Pancreas (tissue), 10 donors: ENCODE results near the gene CTNNA3. TPM values are rescaled to one million over a fixed set of nuclear protein-coding genes. Genes with fewer than 3 reads are reported as not detected.
A peak's percentile ranks its signal among the peaks of the same experiment; 100 is the strongest.

Experiments used
- ATAC-seq, 4 donors: fragments of 200-7000 bp; cut with Tn5 transposase; one replicate each; pipeline versions ENCODE4 v1.8.0 to v1.9.1; 2020; ENCODE audit warnings: mild to moderate bottlenecking in 4 of 4, moderate library complexity in 4 of 4
- DNase-seq, 6 donors: peaks; one replicate each; pipeline ENCODE4 v3.0.0-alpha.2; 2020
- FAIRE-seq: peaks from 2 replicates; lab custom pipeline; 2012; peaks lifted over from hg19 to GRCh38; lab: Jason Lieb, UNC
- H3K27ac ChIP-seq, 4 donors: fragments of 200-600 bp; sonication (generic); 1 replicate in 3 of 4; 2 replicates in 1 of 4; pipeline versions ENCODE4 v1.5.0 to v1.8.0; 2020
- H3K27me3 ChIP-seq, 4 donors: fragments of 200-600 bp; one replicate each; pipeline ENCODE4 v1.8.0; 2021
- H3K36me3 ChIP-seq, 3 donors: fragments of 200-600 bp; sonication (generic) in 1 of 3; one replicate each; pipeline versions ENCODE4 v1.5.0 to v1.8.0; 2020 to 2021
- H3K4me1 ChIP-seq, 3 donors: fragments of 200-600 bp; one replicate each; pipeline ENCODE4 v1.8.0; 2021
- H3K4me3 ChIP-seq, 4 donors: fragments of 200-600 bp; sonication (generic) in 2 of 4; one replicate each; pipeline versions ENCODE4 v1.5.0 to v1.8.0; 2020 to 2021
- H3K9me3 ChIP-seq, 4 donors: fragments of 200-600 bp; one replicate each; pipeline ENCODE4 v1.8.0; 2021
- CTCF ChIP-seq, 4 donors: fragments of 200-600 bp; sonication (generic) in 3 of 4; IDR thresholded peaks; one replicate each; pipeline versions ENCODE4 v1.5.0 to v1.8.0; 2021; ENCODE audit warnings: antibody characterized with exemption in 4 of 4
- WGBS, 2 donors: extraction: QIAGEN DNeasy Blood & Tissue Kit; methylation state at CpG; one replicate each; pipeline ENCODE4 v1.1.7; 2013; 5-methylcytosine and 5-hydroxymethylcytosine counted together
- intact Hi-C, 3 donors: fragments of 100-400 bp; cut with DNase I; formaldehyde crosslinking; loops; one replicate each; pipeline versions ENCODE4 v1.11.1 to v1.14.2; 2022
- polyA plus RNA-seq, 2 donors: library from polyadenylated mRNA; stranded (reverse); fragments of 200-250 nt; gene quantifications; one replicate each; pipeline ENCODE4 v1.2.3, GENCODE V29; 2013
- total RNA-seq, 6 donors: library from RNA; stranded (reverse); fragmentation: NEBNext Ultra II Directional in 4 of 6; extraction: Animal tissue kit (Norgen Biotek cat#: 25700) in 4 of 6; gene quantifications; one replicate each; pipeline versions ENCODE4 v1.2.1 to v1.2.4, GENCODE V29; 2021 to 2023
- donor health status: healthy with polysubstance abuse.
- donor health status: DM: no; HTN: no; CAD: no; lungs with moderate emphysema.
- donor health status: DM: no; HTN: no; CAD: no.
- donor health status: control.
- donor health status: control.
- donor health status: Bipolar disorder and iron deficiency.
- donor health status: DM: yes; HTN: yes; CAD: no.
- donor health status: DM: no; HTN: no; CAD: no.
- donor health status: DM: no; HTN: no; CAD: no.
- donor health status: DM: yes; HTN: yes; CAD: no.

The CTNNA3 gene
- total and polyA plus RNA-seq, 8 donors = 0.02 to 0.83 (median 0.21) TPM

GRCh38 chr10:67527351-67527750 is 168.6 kb downstream of the CTNNA3 start:
- Histone ChIP-seq H3K9me3 (no peaks in the 10 kb centered on the region), H3K27me3 (no peaks in the 10 kb centered on the region), H3K36me3 (no peaks in the 10 kb centered on the region), H3K4me3 (no peak overlapping the region), H3K27ac (no peak overlapping the region), H3K4me1 (no peaks in the 10 kb centered on the region)
- intact Hi-C loops = no loop called here
- FAIRE-seq = no peak
- no peak for DNase-seq
- no peak for ATAC-seq
- TF ChIP-seq CTCF (IDR thresholded peaks at IDR 0.05) = no peak

GRCh38 chr10:67521546-67521945 is 174.4 kb downstream of the CTNNA3 start:
- Histone ChIP-seq H3K4me3 (no peak overlapping the region), H3K27ac (no peak overlapping the region), H3K9me3 (no peaks in the 10 kb centered on the region), H3K36me3 (no peaks in the 10 kb centered on the region), H3K27me3 (no peaks in the 10 kb centered on the region), H3K4me1 (no peaks in the 10 kb centered on the region)
- ATAC-seq (no peak), FAIRE-seq (no peak), DNase-seq (no peak)
- intact Hi-C loops = no loop called here
- WGBS, 2 donors = 32 to 46% methylated on average over 2 of the region's 2 CpGs
- no peak for TF ChIP-seq CTCF (IDR thresholded peaks at IDR 0.05)

GRCh38 chr10:67520924-67521520 is 175.0 kb downstream of the CTNNA3 start:
- peak; percentile 74 to 93 (median 92) for ATAC-seq
- no peaks in the 10 kb centered on the region for H3K36me3 ChIP-seq
- intact Hi-C loops = no loop called here
- H3K9me3 ChIP-seq = no peaks in the 10 kb centered on the region
- no peaks in the 10 kb centered on the region for H3K27me3 ChIP-seq
- H3K27ac ChIP-seq = no peak overlapping the region
- peak; percentile 82 for FAIRE-seq
- H3K4me3 ChIP-seq = no peak overlapping the region
- TF ChIP-seq CTCF (IDR thresholded peaks at IDR 0.05) = peak; percentile 13 to 64 (median 55)
- no peaks in the 10 kb centered on the region for H3K4me1 ChIP-seq
- DNase-seq = peak in 2 of 6 donors; percentile 20 to 53
- WGBS, 2 donors = 2 to 3% methylated on average over 5 of the region's 5 CpGs

GRCh38 chr10:67519434-67519833 is 176.6 kb downstream of the CTNNA3 start:
- TF ChIP-seq CTCF (IDR thresholded peaks at IDR 0.05) = no peak
- H3K4me3 ChIP-seq = no peak overlapping the region
- H3K9me3 ChIP-seq = no peaks in the 10 kb centered on the region
- intact Hi-C loops = no loop called here
- ATAC-seq (no peak), DNase-seq (no peak), FAIRE-seq (no peak)
- no peaks in the 10 kb centered on the region for H3K27me3 ChIP-seq
- WGBS, 2 donors = 88 to 89% methylated on average over 2 of the region's 2 CpGs
- no peaks in the 10 kb centered on the region for H3K36me3 ChIP-seq
- no peaks in the 10 kb centered on the region for H3K4me1 ChIP-seq
- no peak overlapping the region for H3K27ac ChIP-seq

GRCh38 chr10:67518756-67519155 is 177.2 kb downstream of the CTNNA3 start:
- Histone ChIP-seq H3K36me3 (no peaks in the 10 kb centered on the region), H3K4me1 (no peaks in the 10 kb centered on the region), H3K9me3 (no peaks in the 10 kb centered on the region), H3K27ac (no peak overlapping the region), H3K27me3 (no peaks in the 10 kb centered on the region), H3K4me3 (no peak overlapping the region)
- ATAC-seq (no peak), DNase-seq (no peak), FAIRE-seq (no peak)
- intact Hi-C loops = no loop called here
- WGBS, 2 donors = 70 to 75% methylated on average over 4 of the region's 4 CpGs
- TF ChIP-seq CTCF (IDR thresholded peaks at IDR 0.05) = no peak
